Lower leg skin (tissue), 3 donors: ENCODE data around the gene APLNR.

ENCODE experiments used
- CTCF ChIP-seq, 3 donors: fragments of 450-650 bp; IDR thresholded peaks; one replicate each; pipeline ENCODE4 v1.5.1; 2016; ENCODE audit warnings: antibody characterized with exemption in 3 of 3, mild to moderate bottlenecking in 3 of 3, moderate library complexity in 2 of 3
- POLR2A ChIP-seq, 2 donors: fragments of 450-650 bp; IDR thresholded peaks; one replicate each; pipeline ENCODE4 v1.6.1; 2016 to 2017; ENCODE audit warnings: antibody characterized with exemption in 2 of 2, mild to moderate bottlenecking in 1 of 2, moderate library complexity in 1 of 2

- no peak for TF ChIP-seq CTCF (IDR thresholded peaks at IDR 0.05)
- no peak for TF ChIP-seq POLR2A (IDR thresholded peaks at IDR 0.05)
These were observed 22.6 kb downstream of the APLNR start for GRCh38 chr11:57214494-57214893.
